RKO (cell line): Measurements from ENCODE around the gene WDCP.
A peak's percentile ranks its signal among the peaks of the same experiment; 100 is the strongest.
"Not testable (repeated sequence)": the region's sequence is repeated elsewhere in the genome, so short reads cannot be mapped to it uniquely, and the experiment has no call there.

Experiments
- DNase-seq: peaks from one replicate; pipeline ENCODE4 v3.0.0-alpha.2; 2016; ENCODE audit warnings: low spot score

Gene WDCP

DNA sequence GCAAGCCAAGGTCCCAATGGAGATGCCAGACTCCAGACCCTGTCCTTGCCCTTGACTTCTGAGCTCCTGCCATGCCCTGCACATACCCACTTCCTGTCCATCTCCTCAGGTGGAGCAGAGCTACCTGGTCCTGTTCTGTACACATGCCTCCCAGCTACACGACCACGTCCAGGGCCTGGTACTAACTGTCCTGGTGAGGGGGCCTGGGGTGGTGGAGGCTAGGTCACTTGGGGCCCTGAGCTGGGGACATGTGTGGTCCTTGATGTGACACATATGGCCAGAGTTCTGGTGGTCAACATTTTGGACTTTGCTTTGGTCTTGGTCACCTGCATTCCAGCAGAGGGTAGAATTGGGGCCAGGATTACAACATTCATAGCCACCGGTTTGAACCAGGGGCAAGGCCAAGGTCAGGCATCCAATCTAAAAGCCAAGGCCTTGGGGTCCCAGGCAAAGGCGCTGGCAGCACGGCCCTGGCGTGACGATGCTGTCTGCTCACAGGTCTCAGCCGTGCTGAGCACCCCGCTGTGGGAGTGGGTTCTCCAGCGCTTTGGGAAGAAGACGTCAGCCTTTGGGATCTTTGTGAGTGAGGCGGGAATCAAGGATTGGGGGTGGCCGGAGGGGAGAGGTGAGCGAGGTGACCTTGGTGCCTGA, 24.7 kb downstream of the WDCP start:
- DNase-seq: no peak

DNA sequence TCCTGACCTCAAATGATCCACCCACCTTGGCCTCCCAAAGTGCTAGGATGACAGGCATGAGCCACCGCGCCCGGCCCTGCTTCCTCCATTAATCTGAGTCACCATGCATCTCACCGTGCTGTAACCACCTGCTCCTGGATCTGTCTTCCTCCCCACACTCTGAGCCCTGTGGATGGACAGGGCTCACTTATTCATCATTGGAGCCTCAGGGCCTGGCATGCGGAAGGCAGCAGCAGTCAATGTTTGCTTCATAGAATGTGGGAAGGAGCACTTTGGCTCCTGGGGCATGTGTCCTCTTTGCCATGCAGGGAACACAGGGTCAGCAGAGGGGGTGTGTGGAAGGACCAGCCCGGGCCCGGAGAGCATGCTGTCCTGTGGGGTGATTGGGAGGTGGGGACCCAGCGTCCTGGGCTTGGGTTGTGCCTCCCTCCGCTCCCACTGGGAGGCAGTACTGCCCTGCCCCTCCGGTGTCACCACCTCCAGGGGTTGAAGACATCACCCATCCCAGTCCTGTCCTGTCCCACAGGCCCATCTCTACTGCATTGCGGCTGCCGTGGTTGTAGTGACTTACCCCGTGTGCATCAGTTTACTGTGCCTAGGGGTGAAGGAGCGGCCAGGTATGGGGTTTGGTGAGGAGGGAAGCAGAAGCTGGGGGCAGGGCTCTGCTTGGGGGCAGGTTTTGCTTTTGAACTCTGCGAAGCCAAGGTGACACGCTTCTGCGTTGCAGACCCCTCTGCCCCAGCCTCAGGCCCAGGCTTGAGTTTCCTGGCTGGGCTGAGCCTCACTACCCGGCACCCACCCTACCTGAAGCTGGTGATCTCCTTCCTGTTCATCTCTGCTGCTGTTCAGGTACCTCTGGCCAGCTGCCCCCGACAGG, 25.8 kb downstream of the WDCP start:
- DNase-seq: peak; percentile 39

DNA sequence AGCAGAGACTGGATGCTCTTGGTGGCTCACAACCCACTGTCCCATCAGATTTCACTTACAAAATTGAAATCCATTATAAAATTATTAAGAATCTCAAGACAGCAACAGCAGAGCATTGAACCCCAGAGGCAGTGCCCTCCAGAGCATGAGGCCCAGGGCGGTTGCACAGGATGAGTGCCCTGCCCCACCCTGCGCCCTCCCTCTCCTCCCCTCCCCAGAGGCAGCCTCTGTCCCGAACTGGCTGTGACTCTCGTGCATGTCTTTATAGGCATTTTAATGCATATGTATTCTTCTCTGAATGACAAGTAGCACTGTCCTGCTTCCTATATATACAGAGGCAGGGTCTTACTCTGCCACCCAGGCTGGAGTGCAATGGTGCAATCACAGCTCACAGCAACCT, 26.9 kb downstream of the WDCP start:
- no peak for DNase-seq

DNA sequence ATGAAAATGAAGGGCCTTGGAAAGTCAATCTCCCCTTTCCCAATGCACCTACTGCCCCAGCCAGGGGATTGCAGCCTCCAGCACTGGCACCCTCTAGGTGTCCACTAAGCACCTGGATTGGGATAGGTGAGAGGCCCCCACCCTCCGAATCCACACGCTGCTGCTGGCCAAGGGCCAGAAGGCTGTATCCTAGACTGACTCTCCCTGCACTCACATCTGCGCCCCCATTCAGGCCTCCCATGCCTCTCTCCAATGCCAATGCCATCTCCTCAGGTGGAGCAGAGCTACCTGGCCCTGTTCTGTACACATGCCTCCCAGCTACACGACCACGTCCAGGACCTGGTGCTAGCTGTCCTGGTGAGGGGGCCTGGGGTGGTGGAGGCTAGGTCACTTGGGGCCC, 27.5 kb downstream of the WDCP start:
- no peak for DNase-seq

DNA sequence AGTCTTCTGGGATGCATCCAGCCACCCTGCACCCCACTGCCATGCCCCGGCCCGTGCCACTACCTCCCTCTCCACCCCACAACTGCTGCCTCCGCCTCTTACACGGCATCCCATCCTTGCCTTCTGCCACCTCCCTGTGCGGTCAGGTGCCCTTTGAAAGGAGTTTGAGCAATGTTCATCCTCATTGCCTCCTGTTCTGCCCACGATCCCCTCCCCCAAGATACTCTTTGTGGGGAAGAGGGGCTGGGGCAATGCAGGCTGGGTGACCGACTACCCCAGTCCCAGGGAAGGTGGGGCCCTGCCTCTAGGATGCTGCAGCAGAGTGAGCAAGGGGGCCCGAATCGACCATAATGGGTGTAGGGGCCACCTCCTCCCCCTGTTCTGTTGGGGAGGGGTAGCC, 28.9 kb downstream of the WDCP start:
- DNase-seq: no peak

DNA sequence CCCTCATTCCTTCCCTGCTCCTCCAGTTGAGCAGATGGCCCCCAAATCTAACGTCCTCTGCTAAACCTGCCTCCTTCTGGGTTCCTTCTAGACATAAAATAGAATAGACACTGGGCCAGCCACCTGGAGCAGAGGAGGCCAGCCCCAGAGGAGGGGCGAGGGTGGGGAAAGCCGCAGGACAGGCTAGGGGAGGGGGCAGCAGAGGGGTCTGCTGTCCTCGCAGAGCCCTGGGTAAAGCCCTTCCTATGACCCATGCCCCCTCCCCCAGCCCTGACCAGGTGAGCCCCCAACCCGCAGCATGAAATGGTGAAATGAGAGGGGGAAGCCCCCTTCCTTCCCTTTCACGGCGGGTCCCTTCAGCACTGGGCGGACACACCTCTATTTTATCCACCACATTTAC, 29.5 kb downstream of the WDCP start:
- no peak for DNase-seq

DNA sequence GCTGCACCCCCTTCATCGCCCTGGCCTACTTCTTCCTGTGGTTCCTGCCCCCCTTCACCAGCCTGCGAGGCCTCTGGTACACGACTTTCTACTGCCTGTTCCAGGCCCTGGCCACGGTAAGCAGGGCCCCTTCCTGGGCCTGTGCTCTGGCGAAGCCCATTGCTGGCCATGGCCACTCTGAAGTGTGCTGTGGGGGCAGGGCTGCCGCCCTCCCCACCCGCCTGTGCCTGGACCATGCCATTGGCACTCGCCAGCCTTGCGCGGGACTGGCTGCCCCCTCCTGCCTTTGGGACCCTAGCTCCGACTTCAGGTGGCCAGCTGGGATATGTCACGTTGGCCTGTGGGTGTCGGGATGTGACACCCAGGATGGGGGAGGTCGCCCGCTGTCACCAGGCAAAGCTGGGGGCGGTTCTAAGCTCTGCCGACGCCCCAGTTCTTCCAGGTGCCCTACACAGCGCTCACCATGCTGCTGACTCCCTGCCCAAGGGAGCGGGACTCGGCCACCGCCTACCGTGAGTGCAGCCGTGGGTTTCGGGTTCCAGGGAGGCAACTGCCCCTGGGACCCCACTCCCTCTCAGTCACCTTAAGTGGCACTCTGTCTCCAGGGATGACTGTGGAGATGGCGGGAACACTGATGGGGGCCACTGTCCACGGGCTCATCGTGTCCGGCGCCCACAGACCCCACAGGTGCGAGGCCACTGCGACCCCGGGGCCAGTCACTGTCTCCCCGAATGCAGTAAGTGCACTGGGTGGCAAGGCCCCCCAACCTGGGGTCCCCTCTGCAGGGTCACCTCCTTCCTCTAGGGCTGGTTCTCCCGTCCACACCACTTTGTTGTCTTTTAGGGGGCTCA, 30.1 kb downstream of the WDCP start:
- DNase-seq: no peak

DNA sequence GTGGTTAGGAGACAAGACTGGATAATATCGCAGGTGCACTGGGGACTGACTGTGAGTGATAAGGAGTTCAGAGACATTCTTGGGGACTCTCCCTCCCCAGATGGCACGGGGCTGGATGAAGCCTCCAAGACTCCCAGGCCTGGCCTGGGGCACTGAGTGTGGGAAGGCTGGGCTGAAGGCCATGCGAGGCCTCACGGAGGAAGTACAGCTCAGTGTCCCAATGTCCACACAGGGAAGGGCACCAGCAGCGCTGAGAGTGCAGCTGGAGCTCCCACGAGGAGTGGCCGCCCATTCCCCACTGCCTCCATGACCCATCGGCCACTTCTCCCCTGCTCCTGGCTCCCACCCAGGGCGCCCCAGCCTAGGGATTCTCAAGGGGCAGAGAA, 30.8 kb downstream of the WDCP start:
- no peak for DNase-seq

DNA sequence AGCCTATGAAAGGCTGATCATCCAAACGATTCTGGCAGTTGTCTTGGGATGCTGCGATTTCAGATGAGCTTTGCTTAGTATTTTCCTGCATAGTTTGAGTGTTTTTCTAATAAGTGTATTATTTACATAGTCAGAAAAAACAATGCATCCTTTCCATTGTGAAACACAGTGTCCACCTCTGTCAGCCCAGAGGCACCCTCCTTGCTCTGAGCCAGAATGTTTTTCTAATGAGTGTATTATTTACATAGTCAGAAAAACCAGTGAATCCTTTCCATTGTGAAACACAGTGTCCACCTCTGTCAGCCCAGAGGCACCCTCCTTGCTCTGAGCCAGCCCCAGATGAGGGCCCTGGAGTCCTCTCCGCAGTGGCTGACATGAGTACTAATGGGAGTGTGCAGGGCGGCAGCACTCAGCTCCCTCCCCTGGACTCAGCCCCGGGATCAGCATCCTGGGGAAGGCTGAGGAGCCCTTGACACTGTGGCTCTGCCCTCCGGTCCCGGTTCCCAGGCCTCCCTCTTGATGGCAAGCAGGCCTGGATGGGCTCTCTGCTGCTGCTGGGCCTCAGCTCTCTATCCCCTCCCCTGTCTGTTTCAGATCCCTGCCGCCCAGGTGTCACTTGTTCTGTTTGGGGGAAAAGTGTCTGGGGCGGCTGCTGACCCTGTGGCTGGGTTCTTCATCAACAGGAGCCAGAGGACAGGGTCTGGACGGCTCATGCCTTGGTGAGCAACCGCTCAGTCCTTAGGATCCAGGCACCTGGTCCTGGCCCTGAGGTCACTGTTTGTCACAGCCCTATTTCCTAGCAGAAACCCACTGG, 31.4 kb downstream of the WDCP start:
- peak; percentile 36 for DNase-seq

DNA sequence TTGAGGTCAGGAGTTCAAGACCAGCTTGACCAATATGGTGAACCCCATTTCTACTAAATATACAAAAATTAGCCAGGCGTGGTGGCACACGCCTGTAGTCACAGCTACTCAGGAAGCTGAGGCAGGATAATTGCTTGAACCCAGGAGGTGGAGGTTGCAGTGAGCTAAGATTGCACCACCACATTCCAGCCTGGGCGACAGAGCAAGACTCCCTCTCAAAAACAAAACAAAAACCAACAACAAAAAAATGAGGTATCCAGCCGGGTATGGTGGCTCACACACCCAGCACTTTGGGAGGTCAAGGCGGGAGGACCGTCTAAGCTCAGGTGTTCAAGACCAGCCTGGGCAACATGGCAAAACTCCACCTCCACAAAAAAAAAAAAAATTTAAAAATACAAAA, 32.3 kb downstream of the WDCP start:
- not testable (repeated sequence) for DNase-seq

DNA sequence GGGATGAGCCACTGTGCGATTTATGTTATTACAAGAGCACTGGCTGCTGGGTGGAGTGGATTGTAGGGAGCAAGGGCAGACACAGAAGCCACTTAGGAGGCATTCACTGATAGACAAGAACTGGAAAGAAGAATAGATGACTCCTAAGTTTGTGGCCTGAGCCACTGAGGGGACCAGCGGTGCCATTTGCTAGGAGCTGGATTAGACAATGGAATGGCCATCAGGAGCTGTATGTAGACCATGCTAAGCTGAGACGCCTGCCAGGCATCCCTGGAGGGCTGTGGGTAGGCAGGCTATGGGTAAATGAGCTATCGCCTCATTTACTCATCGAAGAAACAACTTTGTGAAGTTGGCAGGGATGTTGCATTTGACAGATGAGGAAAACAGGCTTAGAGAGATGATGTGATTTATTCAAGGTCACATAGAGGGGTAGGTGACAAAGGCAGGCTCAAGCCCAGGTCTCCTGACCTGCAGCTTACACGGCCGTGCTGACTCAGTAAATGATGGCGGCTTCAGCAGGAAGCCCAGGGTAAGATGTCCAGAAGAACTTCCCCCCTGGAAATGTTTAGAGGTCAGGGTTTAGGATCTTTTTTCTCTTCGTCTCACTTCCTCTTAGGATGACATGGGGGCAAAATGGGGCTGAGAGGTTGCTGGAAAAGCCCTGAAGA, 34.5 kb downstream of the WDCP start:
- no peak for DNase-seq

DNA sequence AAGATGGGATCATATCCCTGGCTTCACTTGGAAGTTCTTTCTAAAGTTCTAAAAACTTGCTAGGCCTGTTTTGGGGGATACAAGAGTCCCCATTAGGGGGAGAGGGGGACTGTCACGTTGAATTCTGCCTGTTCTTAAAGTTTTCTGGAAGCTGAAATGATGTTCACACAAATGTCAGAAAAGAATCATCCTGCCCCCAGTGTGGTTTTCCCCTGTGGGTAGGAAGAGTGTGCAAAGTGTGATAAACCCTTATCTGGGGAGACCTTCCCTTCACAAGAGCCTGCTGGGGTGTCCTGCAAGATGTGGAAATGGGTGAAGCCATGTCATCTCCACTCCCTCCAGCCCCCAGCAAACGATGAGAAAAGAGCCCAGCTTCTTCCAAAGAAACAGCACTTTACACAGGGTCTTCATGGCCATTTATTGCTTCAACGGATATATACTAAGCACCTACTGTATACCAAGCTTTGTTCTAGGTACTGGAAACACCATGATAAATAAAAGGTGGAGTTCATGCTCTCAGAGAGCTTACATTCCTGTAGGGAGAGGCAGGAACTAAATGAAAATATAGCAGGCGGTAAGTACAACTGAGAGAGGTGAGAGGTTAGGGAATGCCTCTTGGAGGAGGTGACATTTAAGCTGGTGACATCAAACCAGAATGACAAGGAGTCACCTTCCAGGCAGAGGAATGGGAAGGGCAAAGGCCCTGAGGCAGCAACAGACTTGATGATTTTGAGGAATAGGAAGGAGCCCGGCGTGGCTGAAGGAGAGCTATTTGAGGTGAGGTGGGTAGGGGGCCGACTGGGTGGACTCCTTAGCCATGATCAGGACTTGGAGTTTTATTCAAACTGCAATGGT, 35.7 kb downstream of the WDCP start:
- DNase-seq: no peak

DNA sequence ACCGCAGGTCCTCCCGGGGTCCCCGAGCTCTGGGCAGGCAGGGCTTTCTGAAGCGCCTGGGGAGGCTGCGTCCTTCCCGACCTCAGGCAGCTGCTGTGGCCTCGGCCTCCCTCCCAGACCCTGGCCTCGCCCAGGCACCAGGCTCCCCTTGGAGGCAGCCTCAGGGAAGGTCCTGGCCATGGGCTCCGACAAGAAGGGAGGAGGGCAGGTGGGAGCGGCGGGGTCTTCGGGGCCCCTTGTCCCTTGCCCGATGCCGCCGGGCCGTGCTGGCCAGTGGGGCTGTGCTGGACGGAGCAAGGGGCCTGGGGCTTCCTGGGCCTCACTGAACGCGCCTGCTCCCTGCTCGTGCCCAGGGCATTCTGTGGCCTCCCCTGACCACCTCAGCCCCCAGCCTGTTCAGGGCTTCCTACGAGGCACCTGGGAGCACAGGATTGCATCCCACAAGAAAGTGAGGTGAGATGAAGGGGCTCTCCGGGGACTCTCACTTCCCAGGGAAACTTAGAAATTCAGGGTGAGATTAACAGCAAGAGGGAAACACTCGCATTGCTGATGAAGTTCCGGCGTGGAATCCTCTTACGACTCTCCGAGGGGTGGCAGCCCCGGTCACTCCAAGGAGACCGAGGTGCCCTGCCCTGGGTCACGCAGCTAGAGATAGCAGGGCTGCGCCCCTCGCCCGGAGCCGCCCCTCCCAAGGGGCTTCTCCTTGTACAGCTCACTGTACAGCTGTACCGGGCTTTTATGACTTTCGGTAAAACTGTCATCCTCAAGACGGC, 36.5 kb downstream of the WDCP start:
- DNase-seq: no peak

DNA sequence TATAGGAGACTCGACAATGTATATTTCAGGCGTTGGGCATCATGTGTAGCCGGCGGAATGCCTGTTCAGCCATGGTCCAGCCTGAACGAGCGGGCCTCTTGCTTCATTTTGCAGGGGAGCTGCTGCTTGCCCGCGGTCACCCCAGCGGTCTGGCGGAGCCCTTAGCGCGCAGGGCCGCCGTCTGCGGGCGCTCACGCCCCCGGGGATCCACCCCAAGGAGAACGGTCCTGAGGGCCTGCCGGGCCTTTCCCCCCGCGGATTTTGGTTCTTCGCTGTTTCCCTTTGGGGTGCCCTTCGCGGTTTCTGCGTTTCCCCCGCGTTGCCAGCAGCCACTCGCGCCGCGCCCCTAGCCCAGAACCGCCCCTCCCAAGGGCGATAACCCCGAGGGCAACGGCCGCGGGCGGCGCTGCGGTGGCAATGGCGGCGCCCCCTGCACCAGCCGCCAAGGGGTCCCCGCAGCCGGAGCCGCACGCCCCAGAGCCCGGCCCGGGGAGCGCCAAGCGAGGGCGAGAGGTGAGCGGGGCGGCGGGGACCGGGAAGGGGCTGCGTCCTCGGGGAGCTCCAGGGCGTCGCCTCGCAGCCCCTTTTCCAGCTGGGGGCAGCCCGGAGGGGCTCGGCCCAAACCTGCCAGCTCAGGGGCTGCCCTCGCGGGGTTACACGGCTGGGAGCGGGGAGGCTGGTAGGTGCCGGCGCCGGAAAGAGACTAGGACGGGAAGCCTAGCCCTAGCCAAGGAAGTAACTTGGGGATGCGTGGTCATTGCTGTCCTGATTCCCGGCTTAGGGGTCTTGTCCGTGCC, 37.3 kb downstream of the WDCP start, which contains the start of gene MFSD2B:
Gene MFSD2B, plus strand, starts transcription at position 406 of the 797 bp plus-strand sequence. Its CDS starts 12 bp downstream, at position 418.
- DNase-seq: no peak

DNA sequence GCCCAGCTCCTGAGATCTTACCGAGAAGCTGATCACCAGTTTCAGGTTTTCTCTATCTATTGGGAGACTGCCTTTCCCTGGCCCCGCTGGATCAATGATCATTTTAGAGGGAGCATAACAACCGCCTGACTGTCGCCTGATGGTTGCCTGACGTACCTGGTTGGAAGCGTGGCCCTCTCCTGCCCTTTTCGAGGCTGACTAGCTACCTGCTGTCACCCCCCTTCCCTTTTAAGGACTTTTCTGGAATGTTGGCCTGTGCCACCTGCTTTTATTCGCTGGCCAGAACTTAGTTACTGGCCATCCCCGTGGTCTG, 37.9 kb downstream of the WDCP start:
- DNase-seq: no peak

DNA sequence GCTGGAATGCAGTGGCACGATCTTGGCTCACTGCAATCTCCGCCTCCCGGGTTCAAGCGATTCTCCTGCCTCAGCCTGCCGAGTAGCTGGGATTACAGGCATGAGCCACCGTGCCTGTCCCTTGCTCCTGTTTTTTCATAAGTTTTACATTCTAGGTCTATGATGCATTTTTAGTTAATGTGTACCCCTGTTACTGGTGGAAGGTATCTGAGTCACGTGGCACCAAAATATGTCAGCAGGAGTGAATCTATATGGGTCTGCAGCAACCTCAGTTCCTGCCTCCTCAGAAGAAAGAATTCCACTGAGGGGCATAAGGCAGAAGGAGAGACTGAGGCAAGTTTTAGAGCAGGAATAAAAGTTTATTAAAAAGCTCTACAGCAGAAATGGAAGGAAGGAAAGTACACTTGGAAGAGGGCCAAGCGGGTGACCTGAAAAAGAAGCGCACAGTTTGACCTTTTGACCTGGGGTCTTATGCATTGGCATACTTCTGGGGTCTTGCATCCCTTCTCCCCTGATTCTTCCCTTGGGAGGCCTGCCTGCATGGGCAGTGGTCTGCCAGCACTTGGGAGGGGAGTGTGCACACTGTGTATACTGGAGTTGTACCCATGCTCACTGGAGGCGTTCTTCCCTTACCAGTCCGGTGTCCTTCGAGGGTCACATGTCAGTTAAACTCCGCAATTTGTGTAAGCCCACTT, 38.4 kb downstream of the WDCP start:
- DNase-seq: no peak

DNA sequence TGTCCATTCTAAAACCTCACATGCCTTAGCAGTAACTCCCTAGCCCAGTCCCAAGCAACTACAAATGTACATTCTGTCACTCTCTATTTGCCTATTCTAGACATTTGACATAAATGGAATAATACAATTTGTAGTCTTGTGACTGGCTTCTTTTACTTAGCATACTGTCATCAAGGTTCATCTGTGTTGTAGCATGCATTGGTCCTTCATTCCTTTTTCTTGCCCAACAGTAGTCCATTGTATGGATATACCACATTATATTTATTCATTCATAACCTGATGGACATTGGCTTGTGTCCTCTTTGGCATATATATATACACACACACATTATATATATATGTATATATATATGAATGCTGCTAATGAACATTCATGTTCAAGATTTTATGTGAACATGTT, 39.5 kb downstream of the WDCP start:
- no peak for DNase-seq

DNA sequence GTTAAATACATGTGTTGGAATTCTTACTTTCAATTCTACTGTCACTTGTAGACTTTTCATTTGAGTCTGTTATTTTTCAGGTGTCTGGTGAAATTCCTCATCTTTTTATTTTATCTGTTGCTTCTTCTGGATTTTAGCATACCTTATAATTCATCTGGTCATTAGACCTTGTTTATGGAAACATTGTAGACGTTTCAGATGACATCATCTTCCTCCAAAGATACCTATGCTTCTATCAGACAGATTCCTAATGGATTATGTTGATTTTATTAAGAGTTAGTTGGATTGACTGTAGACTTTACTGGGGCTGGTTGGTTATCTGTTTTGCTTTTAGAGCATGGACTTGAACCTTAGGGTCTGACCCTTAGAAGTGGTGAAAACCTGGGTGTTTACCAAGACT, 52.6 kb downstream of the WDCP start:
- DNase-seq: no peak
